Testis (tissue), 2 donors: ENCODE measurements around the gene IMMT.

Experiments
- CTCF ChIP-seq, 3 experiments: fragments of 450-650 bp in 2 of 3; fragments of 200-600 bp in 1 of 3; sonication (generic) in 1 of 3; IDR thresholded peaks; one replicate each; pipeline ENCODE4 v1.5.1; 2016 to 2019; ENCODE audit warnings: antibody characterized with exemption in 3 of 3, mild to moderate bottlenecking in 2 of 3, moderate library complexity in 1 of 3
- POLR2A ChIP-seq: fragments of 450-650 bp; IDR thresholded peaks from one replicate; pipeline ENCODE4 v1.6.1; 2017; ENCODE audit warnings: antibody characterized with exemption, mild to moderate bottlenecking, moderate library complexity

GRCh38 chr2:86097913-86098312 lies 97.3 kb downstream of the IMMT start:
- no peak for TF ChIP-seq CTCF (IDR thresholded peaks at IDR 0.05)
- TF ChIP-seq POLR2A = no peak
